Measurements from ENCODE around the gene TNFSF8.

GRCh38 chr9:114921171-114921570 lies 9.2 kb downstream of the TNFSF8 start:
- TF ChIP-seq CTCF (IDR thresholded peaks at IDR 0.05; ENCODE audit: low read length) (no peak), EZH2 (IDR thresholded peaks at IDR 0.05; ENCODE audit: borderline replicate concordance, low read length) (no peak)

Measured in OCI-LY1 (cell line).